Prostate gland (tissue), 2 donors: Measurements from ENCODE around the gene MTOR. TPM values are rescaled to one million over a fixed set of nuclear protein-coding genes. Genes with fewer than 3 reads are reported as not detected.
A peak's percentile ranks its signal among the peaks of the same experiment; 100 is the strongest.
"Not testable (repeated sequence)": the region's sequence is repeated elsewhere in the genome, so short reads cannot be mapped to it uniquely, and the experiment has no call there.

Experiments used
- DNase-seq: peaks from one replicate; pipeline ENCODE4 v3.0.0-alpha.2; 2019; ENCODE audit warnings: low spot score
- H3K27ac ChIP-seq, 2 donors: fragments of 200-600 bp; sonication (generic); 2 replicates each; pipeline ENCODE4 v1.5.1; 2017 to 2019
- H3K27me3 ChIP-seq: fragments of 200-600 bp; sonication (generic); replicated peaks from 2 replicates; pipeline ENCODE4 v1.5.1; 2019; ENCODE audit not compliant: insufficient read depth
- H3K36me3 ChIP-seq, 2 donors: fragments of 200-600 bp; sonication (generic); 1 replicate in 1 of 2; 2 replicates in 1 of 2; pipeline versions ENCODE4 v1.5.1 to v1.8.1; 2017 to 2019
- H3K4me1 ChIP-seq: fragments of 200-600 bp; sonication (generic); replicated peaks from 2 replicates; pipeline ENCODE4 v1.5.1; 2019
- H3K4me3 ChIP-seq, 2 donors: fragments of 200-600 bp; sonication (generic); 2 replicates each; pipeline ENCODE4 v1.5.1; 2017 to 2019
- H3K9me3 ChIP-seq: fragments of 200-600 bp; sonication (generic); 2 replicates; pipeline ENCODE4 v1.5.1; 2017
- CTCF ChIP-seq, 4 experiments: fragments of 200-600 bp in 2 of 4; fragments of 450-650 bp in 2 of 4; sonication (generic) in 2 of 4; IDR thresholded peaks; 1 replicate in 3 of 4; 2 replicates in 1 of 4; pipeline ENCODE4 v1.5.1; 2016 to 2019; ENCODE audit warnings: antibody characterized with exemption in 4 of 4, mild to moderate bottlenecking in 2 of 4, moderate library complexity in 2 of 4
- POLR2A ChIP-seq: fragments of 450-650 bp; IDR thresholded peaks from one replicate; pipeline ENCODE4 v1.6.1; 2016; ENCODE audit warnings: antibody characterized with exemption, mild to moderate bottlenecking
- POLR2AphosphoS5 ChIP-seq: sonication (generic); formaldehyde crosslinking; IDR thresholded peaks from one replicate; pipeline ENCODE4 v1.6.1; 2017; ENCODE audit warnings: antibody characterized with exemption
- WGBS: methylation state at CpG from one replicate; pipeline ENCODE4 v1.1.5; 2018; 5-methylcytosine and 5-hydroxymethylcytosine counted together
- intact Hi-C: fragments of 100-400 bp; cut with DNase I; formaldehyde crosslinking; loops from one replicate; pipeline ENCODE4 v1.14.2; 2022
- total RNA-seq, 2 donors: library from RNA; depleted of rRNA; stranded (reverse); fragments of >200 nt; gene quantifications; one replicate each; pipeline ENCODE4 v1.1.0, GENCODE V29; 2016

The MTOR gene
- total RNA-seq, 2 donors from 2014 or later: 34.7 to 56.1 TPM

GRCh38 chr1:11273595-11274234, 11.4 kb upstream of the MTOR start:
- Histone ChIP-seq H3K36me3 (no peaks in the 10 kb centered on the region), H3K27ac (peak overlapping the region; percentile 83 to 86), H3K9me3 (no peaks in the 10 kb centered on the region), H3K4me3 (peak overlapping the region; percentile 65 to 79), H3K27me3 (no peaks in the 10 kb centered on the region), H3K4me1 (peaks cover 18% of the 10 kb centered on the region)
- TF ChIP-seq POLR2A (no peak), CTCF (IDR thresholded peaks at IDR 0.05) (no peak), POLR2AphosphoS5 (no peak)
- intact Hi-C loops: no loop called here
- no peak for DNase-seq
- WGBS: 5% methylated on average over 22 of the region's 22 CpGs

DNA sequence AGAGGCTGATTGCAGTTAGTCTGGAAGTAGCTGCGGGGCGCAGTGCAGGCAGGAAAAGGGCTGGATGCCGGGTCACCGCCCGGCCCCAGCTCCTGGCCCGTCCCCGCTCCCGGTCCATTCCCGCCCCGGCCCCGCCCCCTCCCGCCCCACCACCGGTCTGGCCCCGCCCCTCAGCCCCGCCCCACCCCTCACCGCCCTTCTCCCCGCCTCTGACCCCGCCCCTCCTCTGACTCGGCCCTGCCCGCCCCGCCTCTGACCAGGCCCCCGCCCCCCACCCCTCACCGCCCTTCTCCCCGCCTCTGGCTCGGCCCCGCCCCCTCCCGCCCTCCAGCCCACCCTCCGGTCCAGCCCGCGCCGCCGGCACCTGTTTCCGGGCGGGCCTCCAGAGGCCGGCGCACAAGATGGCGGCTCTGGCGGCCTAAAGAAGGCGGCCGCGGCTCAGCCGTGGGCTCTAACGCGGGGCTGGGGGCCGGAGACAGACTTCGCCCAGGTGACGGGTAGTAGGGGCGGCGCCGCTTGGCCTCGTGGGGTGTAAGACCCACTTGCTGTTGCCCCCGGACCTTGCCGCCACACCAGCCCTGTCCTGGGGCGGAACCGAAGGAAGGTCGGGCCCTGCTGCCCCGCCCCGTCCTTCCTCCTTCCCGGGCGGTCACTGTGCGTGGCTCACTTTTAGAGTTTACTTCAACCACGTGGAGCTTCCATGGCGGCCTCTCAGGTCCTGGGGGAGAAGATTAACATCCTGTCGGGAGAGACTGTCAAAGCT, 10.7 kb upstream of the MTOR start, which contains the start of gene UBIAD1:
UBIAD1 (plus strand) TSS at position 367 of the 763 bp plus-strand sequence; CDS start at position 701, 334 bp downstream.
- intact Hi-C loops: no loop called here
- Histone ChIP-seq H3K27me3 (no peaks in the 10 kb centered on the region), H3K4me1 (peaks cover 18% of the 10 kb centered on the region), H3K9me3 (no peaks in the 10 kb centered on the region), H3K36me3 (no peaks in the 10 kb centered on the region), H3K27ac (peak within 1 kb of the TSS; percentile 83 to 86), H3K4me3 (peak within 1 kb of the TSS; percentile 65 to 79)
- no peak for TF ChIP-seq CTCF (IDR thresholded peaks at IDR 0.05)
- peak; percentile 72 for TF ChIP-seq POLR2AphosphoS5
- TF ChIP-seq POLR2A: peak; percentile 60
- 1% methylated on average over 28 of the region's 64 CpGs for WGBS
- peak; percentile 81 for DNase-seq

DNA sequence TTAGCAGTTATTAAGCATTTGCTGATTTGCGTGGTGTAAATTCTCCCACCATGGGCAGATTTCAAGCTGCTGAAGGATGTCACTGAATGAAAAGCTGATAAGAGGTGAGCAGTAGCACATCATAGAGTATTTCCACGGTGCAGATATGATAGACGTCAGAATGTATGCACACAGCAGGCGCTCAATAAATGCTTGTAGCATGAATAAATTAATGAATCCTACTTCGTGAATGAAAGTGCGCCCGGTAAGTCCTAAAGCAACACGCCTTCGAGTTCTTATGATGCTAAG, 10.1 kb upstream of the MTOR start:
- WGBS: 16% methylated on average over 9 of the region's 9 CpGs
- H3K4me3 ChIP-seq: peak overlapping the region in 1 of 2 donors; percentile 12

GRCh38 chr1:11267350-11268337, 5.3 kb upstream of the MTOR start:
- H3K4me1 ChIP-seq, H3K27me3 ChIP-seq, H3K36me3 ChIP-seq, intact Hi-C loops, DNase-seq, H3K4me3 ChIP-seq, H3K9me3 ChIP-seq, H3K27ac ChIP-seq: not testable (repeated sequence)
- 79% methylated on average over 19 of the region's 19 CpGs for WGBS

More for the DNA sequence above, 10.1 kb upstream of the MTOR start:
- Histone ChIP-seq H3K27me3 (no peaks in the 10 kb centered on the region), H3K9me3 (no peaks in the 10 kb centered on the region), H3K27ac (no peak overlapping the region), H3K36me3 (no peaks in the 10 kb centered on the region), H3K4me1 (peaks cover 18% of the 10 kb centered on the region)
- intact Hi-C loops: no loop called here
- TF ChIP-seq POLR2A: no peak
- TF ChIP-seq CTCF (IDR thresholded peaks at IDR 0.05): peak in 1 of 4 experiments; percentile 5
- DNase-seq: no peak
